ENCODE data around the gene GATAD2A. TPM values are rescaled to one million over a fixed set of nuclear protein-coding genes. Genes with fewer than 3 reads are reported as not detected.

The GATAD2A gene
- total RNA-seq, 1 donor from 2014 or later, result 150 TPM

- Mint-ChIP-seq H3K9me3 (no peaks in the 10 kb centered on the region), H3K27ac (ENCODE audit: unreplicated experiment) (peak overlapping the region; percentile 3), H3K4me3 (no peak overlapping the region), H3K36me3 (ENCODE audit: low read depth) (peaks cover 3% of the 10 kb centered on the region), H3K4me1 (peaks cover 20% of the 10 kb centered on the region), H3K27me3 (ENCODE audit: low read depth) (no peaks in the 10 kb centered on the region)
- DNase-seq (ENCODE audit: low read depth, low spot score), result no peak
- no peak for TF ChIP-seq CTCF (conservative IDR thresholded peaks at IDR 0.05)
These were observed 72.4 kb downstream of the GATAD2A start for GRCh38 chr19:19477705-19478383.

GRCh38 chr19:19480688-19481087 is 75.2 kb downstream of the GATAD2A start:
- H3K27ac Mint-ChIP-seq (ENCODE audit: unreplicated experiment), result peak overlapping the region; percentile 81
- peaks cover 15% of the 10 kb centered on the region for H3K4me1 Mint-ChIP-seq
- no peak for DNase-seq (ENCODE audit: low read depth, low spot score)
- no peak overlapping the region for H3K4me3 Mint-ChIP-seq
- no peak for TF ChIP-seq CTCF (conservative IDR thresholded peaks at IDR 0.05)
- no peaks in the 10 kb centered on the region for H3K9me3 Mint-ChIP-seq
- H3K27me3 Mint-ChIP-seq (ENCODE audit: low read depth), result no peaks in the 10 kb centered on the region
- H3K36me3 Mint-ChIP-seq (ENCODE audit: low read depth), result no peaks in the 10 kb centered on the region

GRCh38 chr19:19482809-19483596 is 77.5 kb downstream of the GATAD2A start:
- peak overlapping the region; percentile 96 for H3K27ac Mint-ChIP-seq (ENCODE audit: unreplicated experiment)
- TF ChIP-seq CTCF (conservative IDR thresholded peaks at IDR 0.05), result no peak

GRCh38 chr19:19485161-19485997 is 79.9 kb downstream of the GATAD2A start:
- TF ChIP-seq CTCF (conservative IDR thresholded peaks at IDR 0.05), result no peak
- Mint-ChIP-seq H3K27me3 (ENCODE audit: low read depth) (no peaks in the 10 kb centered on the region), H3K36me3 (ENCODE audit: low read depth) (no peaks in the 10 kb centered on the region), H3K4me3 (no peak overlapping the region), H3K4me1 (peaks cover 39% of the 10 kb centered on the region), H3K27ac (ENCODE audit: unreplicated experiment) (peak overlapping the region; percentile 54), H3K9me3 (no peaks in the 10 kb centered on the region)
- no peak for DNase-seq (ENCODE audit: low read depth, low spot score)

More at GRCh38 chr19:19482809-19483596, 77.5 kb downstream of the GATAD2A start:
- Mint-ChIP-seq H3K9me3 (no peaks in the 10 kb centered on the region), H3K27me3 (ENCODE audit: low read depth) (no peaks in the 10 kb centered on the region), H3K4me3 (peak overlapping the region; percentile 34), H3K36me3 (ENCODE audit: low read depth) (no peaks in the 10 kb centered on the region), H3K4me1 (peaks cover 18% of the 10 kb centered on the region)
- DNase-seq (ENCODE audit: low read depth, low spot score), result no peak

GRCh38 chr19:19485998-19486290 is 80.5 kb downstream of the GATAD2A start:
- no peaks in the 10 kb centered on the region for H3K27me3 Mint-ChIP-seq (ENCODE audit: low read depth)
- no peak overlapping the region for H3K4me3 Mint-ChIP-seq
- peaks cover 42% of the 10 kb centered on the region for H3K4me1 Mint-ChIP-seq
- no peaks in the 10 kb centered on the region for H3K9me3 Mint-ChIP-seq
- no peak overlapping the region for H3K27ac Mint-ChIP-seq (ENCODE audit: unreplicated experiment)
- H3K36me3 Mint-ChIP-seq (ENCODE audit: low read depth), result no peaks in the 10 kb centered on the region
- no peak for DNase-seq (ENCODE audit: low read depth, low spot score)
- TF ChIP-seq CTCF (conservative IDR thresholded peaks at IDR 0.05), result no peak

All from neural crest cell (in vitro differentiated cells).